KG1 (cell line): Measurements from ENCODE around the gene UBAC2.
A peak's percentile ranks its signal among the peaks of the same experiment; 100 is the strongest.

Experiments used
- DNase-seq: peaks from one replicate; lab custom pipeline; 2025; lab: John Stamatoyannopoulos, UW

UBAC2 gene

GRCh38 chr13:99296398-99296797 lies 95.7 kb downstream of the UBAC2 start:
- no peak for DNase-seq

GRCh38 chr13:99297331-99297730 lies 96.7 kb downstream of the UBAC2 start:
- DNase-seq: no peak

GRCh38 chr13:99298056-99298455 lies 97.4 kb downstream of the UBAC2 start:
- DNase-seq: no peak

GRCh38 chr13:99299256-99299919 lies 98.7 kb downstream of the UBAC2 start:
- no peak for DNase-seq

- DNase-seq: no peak
These were observed 99.3 kb downstream of the UBAC2 start for GRCh38 chr13:99299920-99300341.

- DNase-seq: no peak
These were observed 100.6 kb downstream of the UBAC2 start for GRCh38 chr13:99301056-99301838.

- DNase-seq: no peak
These were observed 101.4 kb downstream of the UBAC2 start for GRCh38 chr13:99301913-99302636.

- DNase-seq: no peak
These were observed 102.2 kb downstream of the UBAC2 start for GRCh38 chr13:99302637-99303505.

GRCh38 chr13:99303863-99304521 lies 103.3 kb downstream of the UBAC2 start:
- no peak for DNase-seq

- DNase-seq: no peak
These were observed 103.9 kb downstream of the UBAC2 start for GRCh38 chr13:99304541-99304940.

- no peak for DNase-seq
These were observed 104.5 kb downstream of the UBAC2 start for GRCh38 chr13:99305158-99305557.

- no peak for DNase-seq
These were observed 104.9 kb downstream of the UBAC2 start for GRCh38 chr13:99305566-99305965.

GRCh38 chr13:99307247-99307646 lies 106.6 kb downstream of the UBAC2 start, which contains the start of gene GPR183:
Gene GPR183, minus strand, starts transcription at chr13:99307399. Its CDS starts 11,254 bp downstream, at chr13:99296145.
- peak; percentile 44 for DNase-seq

GRCh38 chr13:99307648-99308339 lies 107.1 kb downstream of the UBAC2 start:
- no peak for DNase-seq

GRCh38 chr13:99308471-99309087 lies 107.9 kb downstream of the UBAC2 start:
- no peak for DNase-seq

GRCh38 chr13:99310382-99311031 lies 109.9 kb downstream of the UBAC2 start:
- DNase-seq: no peak

GRCh38 chr13:99311137-99311536 lies 110.5 kb downstream of the UBAC2 start:
- DNase-seq: no peak

- no peak for DNase-seq
These were observed 111.3 kb downstream of the UBAC2 start for GRCh38 chr13:99311748-99312492.

- DNase-seq: peak; percentile 19
These were observed 111.8 kb downstream of the UBAC2 start for GRCh38 chr13:99312493-99312883.
